Measurements from ENCODE around the gene SLC4A5.

- TF ChIP-seq, protein P1, sequence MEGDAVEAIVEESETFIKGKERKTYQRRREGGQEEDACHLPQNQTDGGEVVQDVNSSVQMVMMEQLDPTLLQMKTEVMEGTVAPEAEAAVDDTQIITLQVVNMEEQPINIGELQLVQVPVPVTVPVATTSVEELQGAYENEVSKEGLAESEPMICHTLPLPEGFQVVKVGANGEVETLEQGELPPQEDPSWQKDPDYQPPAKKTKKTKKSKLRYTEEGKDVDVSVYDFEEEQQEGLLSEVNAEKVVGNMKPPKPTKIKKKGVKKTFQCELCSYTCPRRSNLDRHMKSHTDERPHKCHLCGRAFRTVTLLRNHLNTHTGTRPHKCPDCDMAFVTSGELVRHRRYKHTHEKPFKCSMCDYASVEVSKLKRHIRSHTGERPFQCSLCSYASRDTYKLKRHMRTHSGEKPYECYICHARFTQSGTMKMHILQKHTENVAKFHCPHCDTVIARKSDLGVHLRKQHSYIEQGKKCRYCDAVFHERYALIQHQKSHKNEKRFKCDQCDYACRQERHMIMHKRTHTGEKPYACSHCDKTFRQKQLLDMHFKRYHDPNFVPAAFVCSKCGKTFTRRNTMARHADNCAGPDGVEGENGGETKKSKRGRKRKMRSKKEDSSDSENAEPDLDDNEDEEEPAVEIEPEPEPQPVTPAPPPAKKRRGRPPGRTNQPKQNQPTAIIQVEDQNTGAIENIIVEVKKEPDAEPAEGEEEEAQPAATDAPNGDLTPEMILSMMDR (IDR thresholded peaks at IDR 0.05): no peak
- no peak for TF ChIP-seq POLR2A (IDR thresholded peaks at IDR 0.05)
- TF ChIP-seq POLR2AphosphoS5 (IDR thresholded peaks at IDR 0.05; ENCODE audit: insufficient read depth in 1 of 2, low read depth in 1 of 2): no peak
Observed at GRCh38 chr2:74249406-74250122, 93.7 kb downstream of the SLC4A5 start.
